Measurements from ENCODE around the gene SLC35E2B. TPM values are rescaled to one million over a fixed set of nuclear protein-coding genes. Genes with fewer than 3 reads are reported as not detected.
A peak's percentile ranks its signal among the peaks of the same experiment; 100 is the strongest.
"Not testable (repeated sequence)": the region's sequence is repeated elsewhere in the genome, so short reads cannot be mapped to it uniquely, and the experiment has no call there.

SLC35E2B gene
- 61.6 TPM for total RNA-seq

DNA sequence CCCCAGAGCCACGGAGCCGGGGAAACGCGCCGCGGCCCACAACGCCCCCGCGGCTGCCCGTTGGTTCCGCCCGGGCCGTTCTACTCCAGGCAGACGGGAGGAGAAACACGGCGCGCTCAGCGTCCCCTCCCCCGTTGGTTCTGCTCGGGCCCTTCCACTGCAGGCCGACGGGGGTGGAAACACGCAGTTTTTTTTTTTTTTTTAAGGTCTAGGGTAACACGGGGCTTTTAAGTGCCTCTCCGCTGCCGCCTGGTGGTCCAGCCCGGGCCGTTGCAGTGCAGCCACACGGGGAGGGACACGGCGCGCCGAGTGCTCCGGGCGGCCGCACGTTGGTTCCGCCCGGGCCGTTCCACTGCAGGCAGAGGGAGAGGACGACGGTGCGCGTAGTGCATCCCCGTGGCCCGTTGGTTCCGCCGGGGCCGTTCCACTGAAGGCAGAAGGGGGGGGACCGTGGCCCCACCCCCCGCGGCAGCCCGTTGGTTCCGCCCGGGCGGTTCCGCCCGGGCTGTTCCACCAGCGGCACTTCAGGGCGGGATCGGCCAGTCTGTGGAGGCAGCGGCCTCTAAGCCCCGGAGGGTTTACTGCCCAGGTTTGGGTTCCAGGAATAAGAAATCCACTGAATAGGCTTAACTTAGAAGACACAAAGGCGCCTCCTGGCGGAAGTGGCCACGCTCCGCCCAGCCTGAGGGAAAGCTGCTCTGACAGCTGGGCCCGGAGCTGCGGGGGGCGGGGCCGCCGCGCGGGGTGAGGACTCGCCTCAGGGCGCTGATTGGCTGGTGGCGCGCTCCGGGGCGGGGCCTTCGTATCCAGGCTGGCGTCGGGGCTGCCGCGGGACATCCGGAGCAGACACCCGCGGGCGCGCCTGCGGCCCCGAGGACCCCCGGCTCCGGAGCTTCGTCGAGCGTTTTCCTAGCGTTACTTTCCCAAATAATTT lies at the start of gene SLC35E2B:
Gene SLC35E2B (minus strand): TSS at position 82 of the 934 bp plus-strand sequence. CDS start 16,096 bp downstream, outside the sequence.
- DNase-seq, result peak; percentile 76

DNA sequence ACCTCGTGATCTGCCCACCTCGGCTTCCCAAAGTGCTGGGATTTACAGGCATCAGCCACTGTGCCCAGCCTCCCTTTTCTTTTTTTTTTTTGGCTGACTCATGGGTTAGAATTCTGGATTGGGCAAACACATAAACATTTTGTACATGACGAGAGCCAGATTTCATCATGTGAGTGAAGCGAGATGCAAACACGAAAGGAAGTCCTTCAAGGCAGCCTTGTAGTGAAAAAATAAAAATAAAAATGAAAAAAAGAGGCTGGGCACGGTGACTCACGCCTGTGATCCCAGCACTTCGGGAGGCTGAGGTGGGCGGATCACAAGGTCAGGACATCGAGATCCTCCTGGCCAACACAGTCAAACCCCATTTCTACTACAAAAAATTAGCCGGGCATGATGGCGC lies 48.4 kb upstream of the SLC35E2B start:
- DNase-seq, result not testable (repeated sequence)

DNA sequence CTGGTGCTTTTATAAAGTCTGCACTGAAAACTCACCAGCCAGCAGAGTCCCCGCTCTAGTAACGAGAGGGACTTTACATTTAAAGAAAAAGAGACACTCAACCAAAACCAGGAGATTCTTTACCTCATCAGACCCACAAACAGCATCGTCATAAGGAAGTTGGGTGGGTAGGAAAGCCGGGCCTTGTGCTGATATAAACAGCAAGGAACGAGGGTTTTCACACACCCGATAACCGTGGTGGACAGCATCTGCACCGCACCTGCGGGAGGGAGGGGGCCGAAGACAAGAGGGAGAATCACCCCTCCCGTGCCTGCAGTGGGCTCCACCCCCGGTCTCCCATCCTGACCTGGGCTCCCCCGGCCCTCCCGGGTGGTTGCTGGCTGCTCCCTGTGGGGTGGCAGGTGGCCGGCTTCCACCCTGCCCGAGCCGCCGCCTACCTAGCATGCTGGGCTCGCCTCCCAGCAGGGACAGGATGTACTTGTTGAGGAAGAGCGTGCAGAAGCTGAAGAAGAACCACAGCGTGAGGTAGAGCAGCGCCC lies 46.3 kb upstream of the SLC35E2B start:
- not testable (repeated sequence) for DNase-seq

DNA sequence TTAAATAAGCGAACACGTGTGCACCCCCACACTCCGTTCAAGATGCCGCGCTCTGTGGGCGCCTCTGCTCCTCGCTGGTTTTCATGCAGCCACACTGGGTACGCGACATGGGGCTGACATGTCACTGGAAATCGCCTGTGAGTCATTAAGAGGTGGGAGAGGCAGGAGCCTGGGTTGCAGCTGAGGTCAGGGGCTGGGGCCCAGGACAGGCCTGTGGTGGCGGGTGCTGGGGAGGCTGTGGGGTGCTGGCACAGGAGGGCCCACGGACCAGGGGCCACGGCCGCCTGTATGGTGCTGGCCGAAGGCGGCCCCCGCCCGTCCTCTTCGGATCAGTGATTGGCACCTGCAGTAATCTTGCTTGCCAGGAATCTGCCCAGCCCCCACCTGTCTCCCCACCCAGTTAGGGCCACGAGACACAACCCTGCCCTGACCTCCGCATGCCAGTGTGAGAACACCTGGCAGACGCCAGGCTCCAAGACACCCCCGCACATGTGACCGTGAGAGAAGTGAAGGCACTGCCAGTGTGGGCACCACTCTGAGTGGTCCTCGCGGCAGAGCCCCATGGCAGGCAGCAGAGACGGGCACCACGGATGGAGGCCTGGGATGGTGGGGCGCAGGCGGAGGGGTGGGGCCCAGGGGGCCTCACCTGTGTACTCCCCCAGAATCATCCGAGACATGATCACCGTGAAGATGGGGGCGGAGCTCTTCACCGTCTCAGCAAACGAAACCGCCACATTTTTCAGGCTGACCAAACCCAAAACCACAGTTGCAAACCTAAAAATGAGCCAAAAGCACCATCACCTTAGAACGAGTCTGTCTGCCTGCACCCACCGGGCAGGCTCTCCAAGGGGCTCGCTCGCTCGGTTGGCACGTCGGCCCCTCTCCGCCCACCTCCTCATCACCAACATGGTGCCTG lies 45.3 kb upstream of the SLC35E2B start:
- not testable (repeated sequence) for DNase-seq

- no peak for DNase-seq
Observed at GRCh38 chr1:1732381-1732780, 39.8 kb upstream of the SLC35E2B start.

GRCh38 chr1:1730870-1731269 lies 38.3 kb upstream of the SLC35E2B start:
- no peak for DNase-seq

GRCh38 chr1:1730230-1730629 lies 37.6 kb upstream of the SLC35E2B start:
- DNase-seq, result not testable (repeated sequence)

DNA sequence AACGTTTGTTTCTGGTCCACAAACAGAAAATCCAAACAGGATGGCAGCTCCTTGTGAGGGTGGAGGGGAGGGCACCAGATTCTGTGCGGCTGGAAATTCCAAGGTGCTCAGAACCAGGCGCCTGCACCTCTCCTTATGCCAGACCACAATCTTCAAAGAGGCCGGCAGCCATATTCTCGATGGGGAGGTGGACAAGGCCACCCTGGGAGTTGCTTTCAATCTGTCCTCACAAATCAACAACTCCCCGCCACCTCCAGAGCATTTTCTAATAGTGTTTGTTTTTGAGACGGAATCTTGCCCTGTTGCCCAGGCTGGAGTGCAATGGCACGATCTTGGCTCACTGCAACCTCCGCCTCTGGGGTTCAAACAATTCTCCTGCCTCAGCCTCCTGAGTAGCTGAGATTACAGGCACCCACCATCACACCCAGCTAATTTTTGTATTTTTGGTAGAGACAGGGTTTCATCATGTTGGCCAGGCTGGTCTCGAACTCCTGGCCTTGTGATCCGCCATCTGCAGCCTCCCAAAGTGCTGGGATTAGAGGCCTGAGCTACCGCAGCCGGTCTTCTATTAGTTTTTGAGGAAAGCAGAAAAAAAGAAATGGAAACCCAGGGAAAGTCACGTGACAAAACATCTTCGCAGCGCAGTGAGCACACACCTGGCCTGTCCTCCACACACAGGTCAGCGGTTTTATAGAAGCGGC lies 36.7 kb upstream of the SLC35E2B start:
- DNase-seq, result not testable (repeated sequence)

DNA sequence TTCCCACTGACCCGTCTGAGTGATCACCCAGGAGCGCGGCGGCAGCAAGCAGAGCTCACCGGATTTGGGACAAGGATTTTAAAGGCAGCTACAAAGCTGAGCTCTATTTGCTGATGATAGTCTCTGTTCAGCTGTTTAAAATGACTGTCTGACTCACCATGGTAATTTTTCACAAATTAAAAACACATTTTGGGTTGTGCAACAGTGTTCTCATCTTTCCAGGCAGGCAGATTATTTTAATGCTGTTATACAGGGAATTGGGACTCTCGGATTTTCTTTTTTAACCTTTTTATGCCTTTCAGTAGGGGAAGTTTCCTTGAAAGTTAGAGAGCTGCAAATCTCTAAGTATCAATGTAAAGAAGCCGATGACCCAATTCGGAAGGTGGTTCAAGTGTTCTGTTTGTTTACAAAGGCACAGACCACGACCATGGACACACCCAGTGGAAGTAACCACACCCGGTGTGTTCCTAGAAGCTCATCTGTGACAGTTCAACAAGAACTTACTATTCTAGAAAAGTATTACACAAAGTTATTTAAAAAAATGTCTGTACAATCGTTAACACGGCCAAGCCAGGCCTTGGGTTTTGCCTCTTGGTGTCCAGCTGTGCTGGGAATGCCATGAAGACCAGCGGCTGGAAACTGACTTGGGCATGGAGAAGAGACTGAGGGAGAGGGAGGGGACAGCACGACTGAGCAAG lies 35.9 kb upstream of the SLC35E2B start:
- DNase-seq, result not testable (repeated sequence)

DNA sequence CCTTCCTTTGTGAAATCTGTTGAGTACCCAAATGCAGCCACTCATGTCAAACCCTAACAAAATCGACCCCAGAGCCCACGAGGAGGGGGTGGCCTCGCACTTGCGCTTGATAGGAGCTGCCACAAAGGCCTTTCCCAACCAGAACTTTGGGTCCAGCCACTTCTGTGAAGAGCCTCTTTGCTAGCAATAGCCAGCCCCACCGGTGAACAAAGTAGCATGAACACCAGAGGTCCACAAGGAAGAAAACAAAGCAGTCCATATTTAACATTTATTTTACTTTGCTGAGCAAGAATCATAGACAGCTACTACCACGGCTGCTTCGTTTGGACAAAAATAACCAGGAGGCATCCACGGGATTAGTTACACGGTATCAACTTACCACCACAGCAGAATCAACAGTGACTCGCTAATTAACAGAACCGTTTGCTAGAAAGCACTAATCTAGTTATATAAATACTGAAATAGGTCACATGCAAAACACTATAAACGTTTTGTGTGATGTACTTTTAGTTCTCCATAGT lies 34.6 kb upstream of the SLC35E2B start:
- not testable (repeated sequence) for DNase-seq

GRCh38 chr1:1726088-1726487 lies 33.5 kb upstream of the SLC35E2B start:
- DNase-seq, result not testable (repeated sequence)

DNA sequence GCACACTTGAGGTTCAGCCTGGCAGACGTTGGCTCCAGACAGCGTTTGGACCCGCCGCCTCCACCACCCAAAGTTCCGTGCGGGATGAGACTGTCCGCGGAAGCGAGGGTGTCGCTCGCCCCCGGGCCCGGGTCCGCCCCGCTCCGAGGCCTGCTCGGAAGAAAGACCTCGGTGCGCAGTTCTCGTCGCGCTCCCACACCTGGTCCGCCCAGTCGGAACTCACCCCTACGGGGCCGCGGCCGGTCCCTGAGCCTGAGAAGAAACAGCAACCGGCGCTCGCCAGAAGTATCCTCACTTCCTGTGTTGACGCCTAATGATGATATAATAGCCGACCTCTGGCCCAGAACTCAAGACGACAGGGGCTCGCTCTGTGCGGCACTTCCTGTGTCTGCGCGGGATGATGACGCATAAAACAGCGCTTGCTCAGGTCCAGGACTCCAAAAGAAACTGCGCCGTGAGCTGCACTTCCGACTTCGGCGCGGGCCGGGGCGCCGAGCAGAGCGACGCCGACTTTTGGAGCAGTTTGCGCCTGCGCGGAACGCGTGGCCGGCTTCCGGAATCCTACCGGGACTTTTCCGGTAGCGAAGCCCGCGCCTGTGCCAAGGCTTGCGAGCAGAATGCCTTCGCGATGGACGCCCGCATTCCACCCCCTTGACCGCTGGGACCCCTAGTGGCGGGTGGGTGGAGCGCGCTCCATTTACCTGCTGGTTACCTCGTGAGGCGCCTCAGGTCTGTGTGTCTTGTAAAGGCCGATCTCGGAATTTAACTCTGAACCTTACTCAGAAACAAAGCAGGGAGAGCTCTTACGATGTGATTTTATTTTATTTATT lies 31.7 kb upstream of the SLC35E2B start, which contains the start of gene CDK11A:
Gene CDK11A (minus strand): TSS at position 323 of the 830 bp plus-strand sequence. CDS start 1,539 bp downstream, outside the sequence.
- peak; percentile 93 for DNase-seq

DNA sequence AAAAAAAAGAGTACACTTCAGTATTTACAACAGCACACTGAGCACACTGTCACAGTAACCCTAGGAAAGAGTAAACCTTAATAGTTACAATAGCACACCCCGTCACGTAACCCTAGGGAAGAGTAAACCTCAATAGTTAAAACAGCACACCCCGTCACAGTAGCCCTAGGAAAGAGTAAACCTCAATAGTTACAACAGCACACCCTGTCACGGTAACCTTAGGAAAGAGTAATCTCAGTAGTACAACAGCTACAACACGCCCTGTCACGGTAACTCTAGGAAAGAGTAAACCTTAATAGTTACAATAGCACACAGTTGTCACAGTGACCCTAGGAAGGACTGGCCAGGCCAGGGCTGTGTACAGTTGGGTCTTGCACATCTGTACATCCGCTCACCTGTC lies 28.6 kb upstream of the SLC35E2B start:
- DNase-seq, result no peak

DNA sequence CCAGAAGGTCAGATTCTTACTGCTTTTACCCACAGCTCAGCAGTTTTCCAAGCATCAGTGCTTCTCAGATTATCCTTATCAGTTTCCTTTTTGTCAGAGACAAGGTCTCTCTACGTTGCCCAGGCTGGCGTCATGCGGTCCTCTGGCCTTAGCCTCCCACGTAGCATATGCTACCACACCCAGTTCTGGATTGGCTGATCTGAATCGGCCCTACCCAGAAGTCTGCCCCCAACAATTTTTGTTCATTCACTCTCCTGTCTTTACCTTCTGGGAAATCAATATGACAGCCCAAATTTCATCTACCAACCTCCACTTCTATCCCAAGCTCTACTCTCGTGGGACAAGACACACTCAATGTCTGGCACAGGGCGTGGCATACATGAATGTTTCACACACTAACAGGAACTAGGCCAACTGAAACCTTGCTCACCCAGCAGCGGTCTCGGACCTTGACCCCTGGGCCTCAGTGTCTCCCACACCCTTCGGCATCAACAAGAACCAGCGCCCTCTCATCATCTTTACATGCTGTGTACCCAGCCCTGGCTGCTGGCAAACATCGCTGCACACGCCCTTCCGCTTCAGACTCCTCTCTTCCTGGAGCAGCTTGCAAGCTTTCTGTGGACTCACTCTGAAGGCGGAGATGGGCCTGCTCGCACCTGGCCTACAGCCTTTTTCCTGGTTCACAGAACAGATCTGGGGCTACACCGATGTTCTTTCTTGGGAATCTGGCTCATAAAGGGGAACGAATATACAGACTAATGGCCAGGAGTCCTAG lies 22.7 kb upstream of the SLC35E2B start:
- not testable (repeated sequence) for DNase-seq

DNA sequence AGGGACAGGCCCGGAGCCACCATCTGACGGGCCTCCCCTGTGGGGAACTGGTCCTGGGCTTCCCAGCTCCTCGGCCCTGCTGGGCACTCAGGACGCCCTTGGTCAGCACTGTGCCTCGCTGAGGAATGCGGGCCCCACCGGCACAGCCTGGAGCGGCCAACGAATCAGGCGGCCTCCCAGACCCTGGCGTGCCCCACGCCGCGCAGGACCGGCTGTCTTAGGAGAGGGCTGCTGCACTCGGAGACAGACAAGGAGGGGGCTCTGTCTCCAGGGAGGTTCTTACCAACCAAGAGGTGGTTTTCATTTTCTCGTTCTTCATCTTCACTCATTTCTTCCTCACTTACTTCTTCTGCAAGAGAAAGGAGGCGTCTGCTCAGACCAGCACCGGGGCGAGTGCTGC lies 15.3 kb upstream of the SLC35E2B start:
- DNase-seq, result not testable (repeated sequence)

- not testable (repeated sequence) for DNase-seq
Observed at GRCh38 chr1:1707241-1707640, 14.6 kb upstream of the SLC35E2B start.

DNA sequence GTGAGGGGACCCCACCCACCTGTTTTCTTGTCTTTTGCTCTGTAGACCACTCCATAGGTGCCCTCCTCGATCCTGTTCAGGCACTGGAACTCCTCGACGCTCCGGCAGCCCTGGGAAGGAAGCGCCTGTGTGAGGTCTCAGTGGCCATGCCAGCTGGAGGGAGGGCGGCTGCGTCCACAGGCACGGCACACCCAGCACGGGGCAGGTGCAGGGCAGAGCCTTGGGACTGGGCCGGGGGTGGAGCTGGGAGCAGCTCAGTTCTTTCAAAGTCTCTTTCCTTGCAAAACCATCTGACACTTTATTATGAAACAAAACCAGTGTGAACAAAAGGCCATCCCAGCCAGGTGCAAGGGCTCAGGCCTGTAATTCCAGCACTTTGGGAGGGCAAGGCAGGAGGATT lies 13.0 kb upstream of the SLC35E2B start:
- DNase-seq, result not testable (repeated sequence)

GRCh38 chr1:1704284-1704957 lies 11.8 kb upstream of the SLC35E2B start:
- DNase-seq, result not testable (repeated sequence)
